LNCaP clone FGC (cell line): ENCODE data around the gene MAT2B.

Source experiments
- DNase-seq: peaks from one replicate; pipeline ENCODE4 v3.0.0-alpha.2; 2011; ENCODE audit warnings: low read depth
- H3K4me3 ChIP-seq: 2 replicates; pipeline ENCODE4 v1.5.1; 2011; ENCODE audit warnings: mild to moderate bottlenecking, low read depth, low read length, control low read depth
- CTCF ChIP-seq: IDR thresholded peaks from 2 replicates; pipeline ENCODE4 v1.5.1; 2012; ENCODE audit warnings: mild to moderate bottlenecking; ENCODE audit not compliant: control insufficient read depth, insufficient read depth; ENCODE audit errors: extremely low read depth

The MAT2B gene

GRCh38 chr5:163503106-163504078 is 2.0 kb upstream of the MAT2B start:
- peak overlapping the region; percentile 80 for H3K4me3 ChIP-seq
- DNase-seq, result peak; percentile 51
- TF ChIP-seq CTCF, result peak; percentile 48

DNA sequence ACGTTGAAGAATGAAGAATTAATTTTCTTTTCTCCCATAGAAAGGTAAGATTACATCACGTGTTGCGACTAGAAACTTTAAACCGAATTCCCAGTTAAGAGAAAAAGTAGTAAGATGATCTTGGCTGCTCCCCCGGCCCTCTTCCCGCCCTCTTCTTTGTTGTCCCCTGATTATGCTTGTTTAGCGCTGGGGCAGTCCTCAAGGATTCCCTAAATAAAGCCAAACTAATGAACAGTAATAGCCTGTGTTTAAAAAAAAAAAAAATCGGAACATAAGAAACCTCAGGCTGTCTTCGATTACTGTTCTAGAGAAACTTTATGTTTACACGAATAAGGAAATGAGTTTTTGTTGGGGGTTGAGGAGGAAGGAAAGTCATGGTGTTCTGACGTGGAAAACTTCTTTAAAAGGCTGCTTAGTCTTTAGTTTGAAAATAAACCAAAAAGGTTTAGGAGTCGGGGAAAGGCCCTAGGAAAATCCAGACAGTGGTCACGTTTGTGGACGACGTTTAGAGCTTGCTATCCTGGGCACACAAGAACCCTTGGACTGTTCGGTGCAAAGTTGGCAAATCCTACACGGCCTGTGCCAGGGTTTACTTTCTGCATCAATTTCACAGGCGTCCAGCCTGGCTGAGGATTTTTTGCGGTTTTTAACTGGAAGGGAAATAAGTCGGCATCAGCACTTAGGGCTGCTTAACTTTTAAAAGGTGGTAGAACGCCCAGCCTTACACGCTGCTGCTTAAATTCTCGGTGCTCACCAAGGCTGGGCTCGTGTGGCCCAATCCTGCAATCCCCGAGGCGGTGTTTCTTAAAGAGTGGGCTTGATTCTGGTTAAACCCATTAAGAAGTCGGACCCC is 1.1 kb upstream of the MAT2B start:
- no peak for TF ChIP-seq CTCF
- DNase-seq, result no peak
- H3K4me3 ChIP-seq, result peak overlapping the region; percentile 80

DNA sequence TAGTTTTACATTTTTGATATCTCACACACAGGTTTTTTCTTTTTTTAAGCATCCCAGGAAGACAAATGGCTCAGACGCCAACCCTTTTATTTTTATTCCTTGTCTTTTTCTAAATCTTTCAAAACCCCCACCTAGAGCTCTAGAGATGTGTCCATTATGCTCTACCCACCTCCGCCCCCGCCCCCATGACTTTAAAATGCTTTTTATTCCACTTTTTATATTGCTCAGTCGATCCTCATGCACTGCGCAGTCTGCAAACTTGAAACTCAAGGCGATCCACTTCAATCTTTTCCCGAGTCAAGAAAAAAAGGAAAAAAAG is 411 bp upstream of the MAT2B start:
- H3K4me3 ChIP-seq, result peak overlapping the region; percentile 80
- TF ChIP-seq CTCF, result no peak
- no peak for DNase-seq

- H3K4me3 ChIP-seq, result peak overlapping the region; percentile 80
- no peak for TF ChIP-seq CTCF
- DNase-seq, result no peak
Observed at GRCh38 chr5:163506095-163506457, 657 bp downstream of the MAT2B start.

DNA sequence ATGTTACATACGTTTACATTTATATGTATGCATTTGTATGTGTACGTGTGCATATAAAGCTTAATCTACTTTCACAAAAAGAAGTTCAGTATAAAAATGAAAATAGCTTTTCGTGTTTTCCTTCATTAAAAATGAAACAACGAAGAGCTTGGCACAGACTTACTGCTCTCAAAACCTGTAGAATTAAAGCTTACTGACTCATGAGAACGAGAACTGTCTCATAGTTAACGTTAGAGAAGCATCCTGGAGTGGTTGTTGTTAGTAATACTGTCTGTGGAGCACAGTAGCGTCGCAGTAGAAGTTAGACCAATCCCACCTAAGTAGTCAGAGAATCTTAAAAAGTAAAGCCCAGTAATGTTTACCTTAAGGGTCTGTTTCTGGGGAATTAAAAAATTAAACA is 1.3 kb downstream of the MAT2B start:
- DNase-seq, result no peak
- TF ChIP-seq CTCF, result no peak
- H3K4me3 ChIP-seq, result peak overlapping the region; percentile 80

- DNase-seq, result no peak
- H3K4me3 ChIP-seq, result no peak overlapping the region
- TF ChIP-seq CTCF, result no peak
Observed at GRCh38 chr5:163508753-163509152, 3.3 kb downstream of the MAT2B start.
